GM18951 (cell line): ENCODE results near the gene PNKD.

Source experiments
- POLR2A ChIP-seq: IDR thresholded peaks from 4 replicates; pipeline ENCODE4 v1.6.1; 2011; ENCODE audit warnings: mild to moderate bottlenecking; ENCODE audit not compliant: insufficient read length, insufficient read depth; ENCODE audit errors: extremely low read depth
- in situ Hi-C: fragments of 300-500 bp; cut with MboI; formaldehyde crosslinking; loops from one replicate; pipeline ENCODE4 v1.12.0; 2022; ENCODE audit warnings: low sequenced_read_pairs, mixed read lengths, inconsistent platforms; ENCODE audit not compliant: unreplicated experiment

Gene PNKD

GRCh38 chr2:218238887-218239286 is 31.4 kb upstream of the PNKD start:
- TF ChIP-seq POLR2A: no peak
- in situ Hi-C loops: no loop called here

GRCh38 chr2:218244204-218244603 is 26.1 kb upstream of the PNKD start:
- no peak for TF ChIP-seq POLR2A
- in situ Hi-C loops: no loop called here

GRCh38 chr2:218244665-218245064 is 25.7 kb upstream of the PNKD start:
- no peak for TF ChIP-seq POLR2A
- in situ Hi-C loops: no loop called here

- in situ Hi-C loops: no loop called here
- no peak for TF ChIP-seq POLR2A
Observed at GRCh38 chr2:218245214-218245613, 25.1 kb upstream of the PNKD start.

GRCh38 chr2:218249691-218250090 is 20.6 kb upstream of the PNKD start:
- in situ Hi-C loops: no loop called here
- TF ChIP-seq POLR2A: no peak

- in situ Hi-C loops: no loop called here
- TF ChIP-seq POLR2A: no peak
Observed at GRCh38 chr2:218252509-218253231, 17.6 kb upstream of the PNKD start.

GRCh38 chr2:218253232-218253625 is 17.1 kb upstream of the PNKD start:
- in situ Hi-C loops: no loop called here
- TF ChIP-seq POLR2A: no peak

- TF ChIP-seq POLR2A: no peak
- in situ Hi-C loops: no loop called here
Observed at GRCh38 chr2:218255446-218255845, 14.9 kb upstream of the PNKD start.

GRCh38 chr2:218256612-218257350 is 13.5 kb upstream of the PNKD start:
- in situ Hi-C loops: no loop called here

GRCh38 chr2:218257390-218257981 is 12.8 kb upstream of the PNKD start:
- in situ Hi-C loops: no loop called here
- no peak for TF ChIP-seq POLR2A

More at GRCh38 chr2:218256612-218257350, 13.5 kb upstream of the PNKD start:
- no peak for TF ChIP-seq POLR2A

GRCh38 chr2:218259099-218259961 is 11.0 kb upstream of the PNKD start:
- in situ Hi-C loops: no loop called here
- TF ChIP-seq POLR2A: peak; percentile 4

- no peak for TF ChIP-seq POLR2A
- in situ Hi-C loops: no loop called here
Observed at GRCh38 chr2:218260166-218260565, 10.2 kb upstream of the PNKD start.
